Endothelial cell of umbilical vein (primary cell): ENCODE results near the gene GLUL. TPM values are rescaled to one million over a fixed set of nuclear protein-coding genes. Genes with fewer than 3 reads are reported as not detected.

Source experiments
- BruUV-seq: library from RNA; stranded (reverse); fragments of 400-500 nt; replicated peaks from 2 replicates; lab custom pipeline; 2021; lab: Mats Ljungman, UMichigan
- CTCF ChIA-PET: fragments of 300-600, 350-600 bp; sonication (Branson Sonifier 250); formaldehyde crosslinking; loops from one replicate; lab custom pipeline; 2021; ENCODE audit warnings: antibody characterized with exemption, inconsistent platforms; lab: Charles Lee
- POLR2A ChIA-PET: fragments of 300-600, 350-600 bp; sonication (Branson Sonifier 250); formaldehyde crosslinking; loops from one replicate; lab custom pipeline; 2021; ENCODE audit warnings: antibody characterized with exemption, inconsistent platforms; lab: Charles Lee
- DNase-seq: peaks from one replicate; pipeline ENCODE4 v3.0.0-alpha.2; 2011; ENCODE audit warnings: low read depth, low spot score
- FAIRE-seq: peaks from 2 replicates; lab custom pipeline; 2011; peaks lifted over from hg19 to GRCh38; lab: Jason Lieb, UNC
- H2AFZ ChIP-seq: 2 replicates; pipeline ENCODE4 v1.6.0; 2012; ENCODE audit warnings: low read depth, low read length, control low read depth, inconsistent platforms
- H3K27ac ChIP-seq: 2 replicates; pipeline ENCODE4 v1.5.1; 2011; ENCODE audit warnings: low read depth, mild to moderate bottlenecking, control low read depth, low read length, moderate library complexity; ENCODE audit not compliant: insufficient read depth
- H3K27me3 ChIP-seq, 2 experiments: 2 replicates each; pipeline versions ENCODE4 v1.6.0 to v1.6.1; 2011; ENCODE audit warnings: low read length in 2 of 2, mixed read lengths in 1 of 2; ENCODE audit not compliant: control insufficient read depth in 2 of 2, insufficient read depth in 2 of 2
- H3K36me3 ChIP-seq, 2 experiments: 2 replicates in 1 of 2; 3 replicates in 1 of 2; pipeline ENCODE4 v1.5.1; 2011; ENCODE audit warnings: low read length in 2 of 2, mild to moderate bottlenecking in 1 of 2, moderate library complexity in 1 of 2; ENCODE audit not compliant: control insufficient read depth in 2 of 2, insufficient read depth in 2 of 2; ENCODE audit errors: extremely low read depth in 1 of 2
- H3K4me1 ChIP-seq: 3 replicates; pipeline ENCODE4 v1.5.1; 2011; ENCODE audit warnings: mild to moderate bottlenecking, low read length; ENCODE audit not compliant: control insufficient read depth, insufficient read depth; ENCODE audit errors: extremely low read depth
- H3K4me2 ChIP-seq: 2 replicates; pipeline ENCODE4 v1.6.1; 2011; ENCODE audit warnings: low read length, control low read depth, mixed read lengths; ENCODE audit not compliant: insufficient read depth
- H3K4me3 ChIP-seq, 3 experiments: fragments of 200-600 bp in 1 of 3; sonication (generic), shearing (Covaris generic) in 1 of 3; replicated peaks in 1 of 3; 2 replicates each; pipeline ENCODE4 v1.5.1; 2011 to 2016; ENCODE audit warnings: control low read depth in 3 of 3, low read length in 3 of 3, mild to moderate bottlenecking in 2 of 3, inconsistent platforms in 1 of 3, low read depth in 1 of 3, moderate library complexity in 1 of 3; ENCODE audit not compliant: insufficient read depth in 1 of 3
- H3K79me2 ChIP-seq: 2 replicates; pipeline ENCODE4 v1.6.0; 2012; ENCODE audit warnings: low read length, inconsistent platforms; ENCODE audit not compliant: control insufficient read depth, insufficient read depth
- H3K9ac ChIP-seq: replicated peaks from 2 replicates; pipeline ENCODE3; 2011; ENCODE audit warnings: low read length, control low read depth; ENCODE audit not compliant: insufficient read depth; ENCODE audit errors: extremely low read depth
- H3K9me1 ChIP-seq: replicated peaks from 3 replicates; pipeline ENCODE4 v1.6.0; 2011; ENCODE audit warnings: mild to moderate bottlenecking, low read length; ENCODE audit not compliant: control insufficient read depth, insufficient read depth; ENCODE audit errors: extremely low read depth
- H3K9me3 ChIP-seq: replicated peaks from 2 replicates; pipeline ENCODE4 v1.5.1; 2012; ENCODE audit warnings: low read length, inconsistent platforms; ENCODE audit not compliant: control insufficient read depth, insufficient read depth
- H4K20me1 ChIP-seq: replicated peaks from 2 replicates; pipeline ENCODE3; 2011; ENCODE audit warnings: mild to moderate bottlenecking, low read length; ENCODE audit not compliant: control insufficient read depth, insufficient read depth; ENCODE audit errors: extremely low read depth
- EZH2 ChIP-seq: IDR thresholded peaks from 2 replicates; pipeline ENCODE4 v1.6.1; 2012; ENCODE audit warnings: borderline replicate concordance, low read depth, mild to moderate bottlenecking, moderate library complexity, low read length, inconsistent platforms; ENCODE audit not compliant: severe bottlenecking
- FOS ChIP-seq: IDR thresholded peaks from 2 replicates; pipeline ENCODE4 v1.6.1; 2011; ENCODE audit warnings: mild to moderate bottlenecking, low read length, moderate library complexity, borderline replicate concordance; ENCODE audit not compliant: insufficient read depth
- GATA2 ChIP-seq: IDR thresholded peaks from 2 replicates; pipeline ENCODE4 v1.7.0; 2011; ENCODE audit warnings: low read depth, mild to moderate bottlenecking, moderate library complexity, mixed read lengths, low read length; ENCODE audit not compliant: insufficient read length, insufficient read depth
- JUN ChIP-seq: IDR thresholded peaks from 2 replicates; pipeline ENCODE4 v1.6.1; 2011; ENCODE audit warnings: borderline replicate concordance, low read depth; ENCODE audit not compliant: insufficient read length, insufficient read depth
- MYC ChIP-seq: IDR thresholded peaks from one replicate; pipeline ENCODE4 v1.6.1; 2011; ENCODE audit warnings: mild to moderate bottlenecking, low read depth, low read length
- POLR2A ChIP-seq: IDR thresholded peaks from 2 replicates; pipeline ENCODE4 v1.6.1; 2012; ENCODE audit warnings: low read depth, mild to moderate bottlenecking, control low read depth, low read length
- POLR2AphosphoS5 ChIP-seq: IDR thresholded peaks from 2 replicates; pipeline ENCODE4 v1.6.1; 2012; ENCODE audit warnings: low read depth, mild to moderate bottlenecking, control low read depth, low read length, moderate library complexity; ENCODE audit not compliant: insufficient read depth
- dilution Hi-C: fragments of 300-500 bp; cut with MboI; formaldehyde crosslinking; loops from one replicate; pipeline ENCODE4 v1.15.0; 2019; ENCODE audit warnings: low sequenced_read_pairs; ENCODE audit not compliant: extremely low pct_ligation_motif_present
- intact Hi-C: fragments of 100-400 bp; cut with micrococcal nuclease; formaldehyde crosslinking; loops from one replicate; pipeline ENCODE4 v1.10.0; 2022
- polyA plus RNA-seq, 4 experiments: library from polyadenylated mRNA; depleted of rRNA in 3 of 4; stranded (reverse) in 3 of 4; unstranded in 1 of 4; fragments of >200 nt; gene quantifications; 2 replicates each; pipeline versions ENCODE4 v1.2.1 to v1.2.3, GENCODE V29; 2011 to 2012; ENCODE audit warnings: missing spikeins in 1 of 4
- total RNA-seq: library from RNA; stranded (reverse); gene quantifications from 2 replicates; pipeline ENCODE4 v1.2.3, GENCODE V29; 2021
- TF ChIP-seq, protein P1 (sequence below), 2 donors: IDR thresholded peaks; 1 replicate in 1 of 2; 2 replicates in 1 of 2; pipeline ENCODE4 v1.5.1; 2011; ENCODE audit warnings: low read length in 2 of 2, mild to moderate bottlenecking in 2 of 2, moderate library complexity in 2 of 2, control low read depth in 1 of 2, inconsistent platforms in 1 of 2, low read depth in 1 of 2; ENCODE audit not compliant: insufficient read depth in 1 of 2; ENCODE audit errors: extremely low read depth in 1 of 2
- TF ChIP-seq, protein P2 (sequence below): IDR thresholded peaks from 2 replicates; pipeline ENCODE4 v1.6.1; 2011; ENCODE audit not compliant: insufficient read depth, insufficient read length

GLUL gene
- total and polyA plus RNA-seq, 2 donors (not counting 3 experiments of a cell fraction or from before 2014, with no cell fraction given) = 172 to 187 TPM

DNA sequence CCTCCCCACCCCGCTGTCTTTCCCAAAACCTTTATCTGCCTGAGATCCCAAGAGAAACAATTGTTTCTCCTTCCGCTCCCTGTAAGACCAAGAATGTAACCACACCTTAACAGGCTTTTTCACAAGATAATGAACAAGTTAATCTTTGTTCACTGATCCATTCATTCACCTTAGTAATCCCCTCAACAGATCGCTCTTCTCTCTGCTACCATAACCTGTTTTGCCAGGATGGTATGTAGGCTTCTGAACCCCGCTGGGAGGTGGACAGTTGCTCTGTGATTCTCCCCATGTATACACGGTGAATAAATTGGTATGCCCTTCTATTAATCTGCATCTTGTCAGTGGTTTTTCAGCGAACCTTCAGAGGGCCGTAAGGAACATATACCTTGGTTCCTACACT is 39.7 kb upstream of the GLUL start:
- H3K4me1 ChIP-seq = no peaks in the 10 kb centered on the region
- DNase-seq (no peak), FAIRE-seq (no peak)
- ChIA-PET POLR2A (no interaction called here), CTCF (no interaction called here)
- H3K36me3 ChIP-seq = no peaks in the 10 kb centered on the region
- no peaks in the 10 kb centered on the region for H3K27me3 ChIP-seq
- H3K4me2 ChIP-seq = no peak overlapping the region
- H3K27ac ChIP-seq = no peak overlapping the region
- no peak overlapping the region for H3K9ac ChIP-seq
- H3K79me2 ChIP-seq = no peaks in the 10 kb centered on the region
- H3K9me3 ChIP-seq = no peaks in the 10 kb centered on the region
- BruUV-seq = no TSS peak
- no peaks in the 10 kb centered on the region for H3K9me1 ChIP-seq
- dilution Hi-C loops = no loop called here
- intact Hi-C loops = no loop called here
- H2AFZ ChIP-seq = no peak overlapping the region
- H4K20me1 ChIP-seq = no peaks in the 10 kb centered on the region
- TF ChIP-seq POLR2AphosphoS5 (no peak), FOS (no peak), POLR2A (no peak), GATA2 (no peak), JUN (no peak), EZH2 (no peak), MYC (no peak)
- TF ChIP-seq, protein P1, sequence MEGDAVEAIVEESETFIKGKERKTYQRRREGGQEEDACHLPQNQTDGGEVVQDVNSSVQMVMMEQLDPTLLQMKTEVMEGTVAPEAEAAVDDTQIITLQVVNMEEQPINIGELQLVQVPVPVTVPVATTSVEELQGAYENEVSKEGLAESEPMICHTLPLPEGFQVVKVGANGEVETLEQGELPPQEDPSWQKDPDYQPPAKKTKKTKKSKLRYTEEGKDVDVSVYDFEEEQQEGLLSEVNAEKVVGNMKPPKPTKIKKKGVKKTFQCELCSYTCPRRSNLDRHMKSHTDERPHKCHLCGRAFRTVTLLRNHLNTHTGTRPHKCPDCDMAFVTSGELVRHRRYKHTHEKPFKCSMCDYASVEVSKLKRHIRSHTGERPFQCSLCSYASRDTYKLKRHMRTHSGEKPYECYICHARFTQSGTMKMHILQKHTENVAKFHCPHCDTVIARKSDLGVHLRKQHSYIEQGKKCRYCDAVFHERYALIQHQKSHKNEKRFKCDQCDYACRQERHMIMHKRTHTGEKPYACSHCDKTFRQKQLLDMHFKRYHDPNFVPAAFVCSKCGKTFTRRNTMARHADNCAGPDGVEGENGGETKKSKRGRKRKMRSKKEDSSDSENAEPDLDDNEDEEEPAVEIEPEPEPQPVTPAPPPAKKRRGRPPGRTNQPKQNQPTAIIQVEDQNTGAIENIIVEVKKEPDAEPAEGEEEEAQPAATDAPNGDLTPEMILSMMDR (IDR thresholded peaks at IDR 0.05; ENCODE audit: extremely low read depth in 1 of 2, insufficient read depth in 1 of 2, low read depth in 1 of 2, low read length in 2 of 2) = no peak
- TF ChIP-seq, protein P2, sequence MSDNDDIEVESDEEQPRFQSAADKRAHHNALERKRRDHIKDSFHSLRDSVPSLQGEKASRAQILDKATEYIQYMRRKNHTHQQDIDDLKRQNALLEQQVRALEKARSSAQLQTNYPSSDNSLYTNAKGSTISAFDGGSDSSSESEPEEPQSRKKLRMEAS = no peak
- H3K4me3 ChIP-seq = no peak overlapping the region
